Measurements from ENCODE around the gene CIAO1.

- no peak for TF ChIP-seq CTCF (IDR thresholded peaks at IDR 0.05; ENCODE audit: insufficient read depth, low read length, poor library complexity, severe bottlenecking)
- TF ChIP-seq EZH2phosphoT487 (conservative IDR thresholded peaks at IDR 0.05; ENCODE audit: low read length) = no peak
Measured at GRCh38 chr2:96251721-96252292, 14.2 kb upstream of the CIAO1 start.
